GM19452 (cell line): ENCODE results near the gene SYT1.

Experiments used
- ATAC-seq: cut with Tn5 transposase; IDR thresholded peaks from one replicate; pipeline ENCODE4 v1.9.1; 2021; ENCODE audit not compliant: unreplicated experiment

Gene SYT1

DNA sequence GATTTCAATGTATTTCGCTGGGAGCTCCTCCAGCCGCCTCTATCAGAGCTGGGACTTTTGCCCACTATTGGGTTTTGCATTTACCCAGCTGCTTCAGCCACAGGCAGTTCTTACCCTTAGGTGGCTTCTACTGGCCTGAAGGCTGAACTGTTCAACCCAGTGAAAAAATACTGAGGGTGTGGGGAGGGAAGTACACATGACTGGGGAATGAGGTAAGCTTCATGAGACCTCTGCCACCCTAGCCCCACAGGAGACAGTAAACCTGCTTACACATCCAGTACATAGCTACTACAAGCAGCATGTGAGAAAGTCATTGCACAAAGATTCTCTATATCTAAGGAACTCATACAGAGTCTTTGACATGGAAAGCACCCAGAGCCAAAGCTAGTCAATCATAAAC, 411.1 kb downstream of the SYT1 start:
- ATAC-seq = no peak

DNA sequence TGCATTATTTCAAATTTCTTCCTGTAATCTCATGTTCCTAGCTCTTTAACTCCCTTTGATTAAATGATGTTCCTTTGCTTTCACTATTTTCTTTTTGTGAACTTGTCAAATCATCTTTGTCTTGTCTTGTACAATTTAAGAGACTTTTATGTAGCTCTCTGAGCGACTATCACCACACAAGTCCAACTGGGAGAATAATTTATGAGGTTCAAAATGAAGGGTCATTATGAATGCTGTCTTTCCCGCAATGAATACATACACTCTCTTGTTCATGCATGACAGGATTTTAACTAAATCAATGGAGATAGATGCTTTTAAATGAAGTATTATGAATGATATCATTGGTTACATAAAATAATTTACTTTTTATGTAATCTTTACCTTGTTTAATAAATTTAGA, 418.8 kb downstream of the SYT1 start:
- no peak for ATAC-seq

DNA sequence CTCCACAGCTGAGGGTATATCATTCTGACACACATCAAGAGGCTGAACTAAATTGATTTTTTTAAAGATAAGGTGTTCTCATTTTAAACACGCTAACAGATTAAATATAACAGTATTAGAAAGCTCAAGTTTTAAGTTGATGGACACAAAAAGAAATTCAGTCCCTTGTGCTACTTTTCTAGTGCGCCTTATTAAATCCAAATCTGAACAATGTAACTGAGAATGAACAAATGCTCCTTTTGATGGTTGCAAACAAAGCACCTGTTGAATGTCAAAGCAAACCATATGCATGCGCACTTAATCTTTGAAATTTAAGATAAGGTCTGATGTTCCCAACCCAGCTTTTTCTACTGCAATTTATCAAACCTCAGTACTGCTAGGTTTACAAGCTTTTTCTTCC, 424.3 kb downstream of the SYT1 start:
- ATAC-seq = no peak

DNA sequence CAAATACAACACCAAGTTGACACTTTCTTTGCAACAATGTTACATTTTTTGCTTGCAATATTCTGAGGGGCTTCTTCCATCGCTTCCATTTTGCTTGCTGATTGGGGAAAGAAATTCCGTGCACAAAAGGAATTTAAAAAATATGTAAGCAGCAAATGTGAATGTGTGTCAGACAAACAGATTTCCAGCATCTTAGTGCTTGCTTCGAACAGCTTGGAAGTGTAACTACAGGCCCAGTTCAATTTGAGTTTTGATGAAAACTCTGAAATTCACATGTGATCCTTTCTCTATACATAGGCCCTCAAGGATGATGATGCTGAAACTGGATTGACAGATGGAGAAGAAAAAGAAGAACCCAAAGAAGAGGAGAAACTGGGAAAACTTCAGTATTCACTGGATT, 427.1 kb downstream of the SYT1 start:
- no peak for ATAC-seq

DNA sequence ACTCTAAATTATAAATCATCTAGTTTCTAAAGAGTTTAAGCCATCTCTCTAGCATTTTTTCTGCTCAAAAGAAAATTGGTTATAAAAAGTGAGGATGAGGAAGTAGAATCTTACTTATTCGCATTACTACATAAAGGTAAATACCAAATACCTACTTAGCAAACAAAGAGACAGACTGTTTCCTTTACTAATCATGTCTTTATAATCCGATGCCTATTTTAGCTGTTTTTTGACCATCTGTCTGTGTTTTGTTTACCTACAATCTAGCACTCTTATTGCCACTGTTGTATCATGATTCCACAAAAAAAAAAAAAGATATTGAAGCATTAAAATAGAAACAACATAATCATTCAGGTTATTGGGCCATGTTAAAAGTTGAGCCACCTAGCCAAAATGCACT, 430.0 kb downstream of the SYT1 start:
- ATAC-seq = no peak

DNA sequence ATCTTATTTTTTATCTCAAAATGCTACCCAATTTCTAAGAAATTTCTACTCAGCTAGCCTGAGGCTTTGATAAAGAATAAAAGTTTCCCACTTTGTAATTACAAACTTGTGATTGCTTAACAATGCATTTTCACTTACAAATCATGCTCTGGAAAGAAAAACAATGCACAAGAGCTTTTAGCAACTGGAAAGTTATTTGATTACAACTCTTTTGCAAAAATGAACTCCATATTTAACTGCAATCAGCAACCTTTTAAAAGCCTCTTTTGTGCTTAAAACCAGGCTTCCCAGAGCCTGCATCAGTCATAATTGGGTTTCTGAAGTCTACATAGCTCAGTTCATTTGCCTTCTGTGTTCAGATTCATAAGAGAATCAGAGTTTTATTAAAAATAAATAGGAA, 431.0 kb downstream of the SYT1 start:
- ATAC-seq = no peak

DNA sequence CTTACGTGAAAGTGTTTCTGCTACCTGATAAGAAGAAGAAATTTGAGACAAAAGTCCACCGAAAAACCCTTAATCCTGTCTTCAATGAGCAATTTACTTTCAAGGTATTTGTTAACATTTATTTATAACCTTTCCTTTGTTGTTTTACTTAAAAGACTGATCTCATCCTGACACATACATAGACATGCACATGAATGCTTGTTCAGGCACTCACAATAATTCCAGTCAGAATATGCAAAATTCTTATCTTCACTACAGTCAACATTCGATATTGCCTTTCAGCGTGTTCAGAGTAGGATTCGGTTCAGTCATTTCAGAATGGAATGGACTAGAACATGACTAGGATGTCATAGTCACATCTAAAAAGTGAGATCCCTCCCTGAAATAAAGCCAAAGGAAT, 431.6 kb downstream of the SYT1 start:
- ATAC-seq = no peak

DNA sequence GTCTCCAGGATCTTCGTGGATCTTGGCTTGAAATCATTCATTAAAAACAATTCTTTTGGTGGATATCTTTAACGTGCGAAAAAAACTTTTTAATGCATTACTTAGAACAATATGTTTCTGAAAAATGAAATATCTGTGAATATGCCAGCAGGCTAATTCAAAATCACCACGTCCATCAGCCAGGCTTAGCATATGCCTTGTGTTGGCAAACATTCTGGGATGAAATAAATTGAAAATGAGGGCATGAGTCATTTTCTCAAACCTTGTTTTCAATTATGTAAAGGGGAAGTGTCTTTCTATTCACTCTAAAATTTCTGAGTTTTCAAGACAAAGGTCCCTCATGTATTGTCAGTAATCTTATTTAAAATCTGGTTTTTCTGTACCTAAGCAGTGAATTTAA, 432.3 kb downstream of the SYT1 start:
- ATAC-seq = no peak

DNA sequence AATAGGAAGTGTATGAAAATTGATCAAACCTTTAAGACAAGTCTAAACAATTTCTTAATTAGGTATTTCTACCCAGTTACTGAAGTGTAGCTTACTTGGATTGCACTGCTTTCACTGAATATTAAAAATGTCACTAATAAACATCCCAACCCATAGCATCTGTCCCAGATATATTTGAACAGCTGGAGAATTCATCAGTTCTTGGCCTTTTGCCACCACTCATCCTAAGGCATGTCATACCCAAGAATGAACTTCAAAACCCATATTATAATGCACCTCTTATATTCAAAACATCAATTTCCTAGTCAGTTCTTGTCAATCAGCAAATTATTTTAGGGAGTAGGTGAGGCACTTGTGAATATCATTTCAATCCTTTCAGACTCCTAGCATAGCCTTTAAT, 433.9 kb downstream of the SYT1 start:
- no peak for ATAC-seq

DNA sequence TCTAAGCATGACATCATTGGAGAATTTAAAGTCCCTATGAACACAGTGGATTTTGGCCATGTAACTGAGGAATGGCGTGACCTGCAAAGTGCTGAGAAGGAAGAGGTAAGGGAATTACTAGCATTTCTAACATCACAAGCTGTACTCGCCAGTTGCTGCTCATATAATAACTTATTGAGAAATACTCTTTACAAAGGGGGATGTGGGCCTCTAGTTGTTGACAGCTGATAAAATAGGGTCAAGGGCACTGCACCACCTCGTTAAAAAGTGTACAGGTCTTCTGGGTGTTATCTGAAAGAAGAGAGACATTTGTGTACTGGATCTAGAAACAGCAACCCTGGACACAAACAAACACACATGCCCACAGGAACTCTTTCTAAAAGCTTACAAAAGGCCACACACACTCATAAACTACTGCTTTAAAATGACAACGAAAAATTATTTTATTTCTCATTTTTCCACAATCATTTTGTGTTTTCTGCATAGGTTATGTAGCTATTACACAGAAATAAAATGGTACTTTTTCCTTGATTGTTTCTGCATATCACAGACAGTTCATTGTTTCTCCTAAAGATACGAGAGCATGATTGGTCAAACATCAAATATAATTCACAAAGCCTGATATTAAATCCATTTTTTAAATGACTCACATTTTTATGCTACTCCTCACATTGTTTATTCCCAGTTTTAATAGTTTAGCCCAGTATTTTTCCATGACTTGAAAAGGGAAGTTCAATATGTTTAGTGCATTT, 435.0 kb downstream of the SYT1 start:
- ATAC-seq = no peak

DNA sequence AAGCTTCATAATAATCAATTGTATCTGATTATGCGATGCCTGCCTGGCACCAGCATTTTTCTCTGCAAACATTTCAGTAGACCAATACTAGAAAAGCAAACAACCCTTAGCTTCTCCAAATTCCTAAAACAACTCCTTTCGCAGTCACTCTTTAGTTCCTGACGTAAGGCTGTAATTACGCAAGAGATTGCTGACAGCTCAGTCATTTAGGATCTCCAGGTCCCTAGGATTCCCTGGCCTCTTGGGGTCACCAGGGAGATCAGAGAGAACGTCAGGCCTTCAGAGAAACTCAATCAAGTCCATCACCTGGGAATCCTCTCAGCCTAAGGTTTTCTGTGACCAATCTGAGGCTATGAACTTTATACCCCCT, 435.6 kb downstream of the SYT1 start:
- no peak for ATAC-seq

DNA sequence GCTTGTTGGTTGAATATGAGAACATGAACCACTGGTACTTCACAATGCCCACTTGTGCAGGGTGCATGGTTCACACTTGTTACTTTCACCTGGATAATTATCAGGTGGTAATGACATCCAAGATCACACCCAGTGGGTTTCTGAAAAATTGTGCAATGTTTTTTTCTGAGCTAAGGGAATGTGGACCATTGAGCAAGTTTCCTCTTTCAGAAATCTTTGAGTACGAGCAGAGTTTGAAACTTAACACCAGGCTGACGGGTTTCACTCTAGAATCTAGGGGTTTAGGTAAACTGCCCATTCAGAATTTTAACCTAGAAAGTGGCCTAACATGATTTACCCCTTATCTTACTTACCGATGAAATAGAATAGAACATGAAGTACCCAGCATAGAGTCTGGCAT, 436.6 kb downstream of the SYT1 start:
- ATAC-seq = no peak

DNA sequence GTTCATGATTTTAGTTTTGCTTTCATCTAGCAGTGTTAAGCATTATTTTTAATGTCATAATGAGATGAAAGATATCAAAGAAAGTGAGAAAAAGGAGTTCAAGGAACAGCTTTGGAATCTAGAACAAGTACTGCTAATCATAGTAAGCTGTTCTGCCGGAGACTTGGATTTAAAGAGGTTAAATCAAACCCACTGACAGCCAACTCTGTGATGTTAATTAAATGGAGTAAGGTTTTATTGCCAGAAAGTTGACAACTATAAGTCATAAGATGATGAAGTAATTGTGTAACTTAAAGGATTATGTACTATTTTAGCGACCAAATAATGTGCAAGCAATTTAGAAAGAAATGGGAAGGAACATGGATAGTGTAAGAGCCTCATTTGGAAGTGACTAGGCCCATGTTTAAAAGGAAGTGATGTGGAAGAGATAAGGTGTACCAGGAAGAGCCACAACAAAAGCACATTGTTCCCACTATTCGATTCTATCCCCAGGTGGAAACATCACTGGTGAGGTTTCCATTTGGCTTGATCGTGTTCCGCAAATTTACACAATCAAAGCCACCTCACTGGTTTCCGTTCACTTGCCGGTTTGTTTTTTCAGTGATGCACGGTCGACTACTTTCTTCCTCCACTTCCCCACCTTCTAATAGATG, 437.7 kb downstream of the SYT1 start:
- ATAC-seq = no peak

DNA sequence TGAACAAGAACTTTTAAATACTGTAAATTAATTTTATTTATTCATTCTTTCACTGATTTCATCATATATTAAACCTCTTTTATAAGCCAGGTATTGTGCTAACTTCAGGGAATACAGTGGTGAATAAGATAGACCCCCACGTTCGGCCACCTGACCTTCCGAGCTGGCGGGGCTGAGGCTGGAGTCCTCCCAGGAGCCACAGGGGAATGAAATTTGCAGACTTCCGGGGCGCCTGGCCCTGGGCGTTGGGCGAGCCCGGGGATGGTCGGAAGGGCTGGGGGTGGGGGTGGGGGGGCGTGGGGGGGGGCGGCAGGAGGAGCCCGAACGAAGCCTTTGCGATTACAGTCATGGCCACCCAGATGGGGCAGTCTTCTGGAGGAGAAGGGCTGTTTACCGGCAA, 442.8 kb downstream of the SYT1 start:
- ATAC-seq = no peak

DNA sequence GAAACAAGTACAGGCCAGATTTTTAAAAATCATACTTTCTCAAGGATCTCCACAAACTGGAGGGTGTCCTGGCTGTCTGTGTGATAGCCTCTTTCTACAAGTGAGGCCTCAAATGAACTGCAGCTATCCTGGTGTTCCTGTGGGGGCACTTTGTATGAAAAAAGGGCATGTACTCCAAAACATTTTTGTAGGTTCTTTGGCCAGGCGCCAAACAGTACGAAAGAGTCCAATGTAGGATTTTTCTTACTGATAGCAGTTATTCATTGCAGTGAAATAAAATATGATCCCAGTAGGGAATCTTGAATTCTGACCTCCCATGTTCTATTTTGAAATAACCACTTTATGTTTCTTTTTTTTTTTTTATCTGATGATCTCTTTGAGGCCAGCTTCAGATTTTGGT, 444.5 kb downstream of the SYT1 start:
- no peak for ATAC-seq

DNA sequence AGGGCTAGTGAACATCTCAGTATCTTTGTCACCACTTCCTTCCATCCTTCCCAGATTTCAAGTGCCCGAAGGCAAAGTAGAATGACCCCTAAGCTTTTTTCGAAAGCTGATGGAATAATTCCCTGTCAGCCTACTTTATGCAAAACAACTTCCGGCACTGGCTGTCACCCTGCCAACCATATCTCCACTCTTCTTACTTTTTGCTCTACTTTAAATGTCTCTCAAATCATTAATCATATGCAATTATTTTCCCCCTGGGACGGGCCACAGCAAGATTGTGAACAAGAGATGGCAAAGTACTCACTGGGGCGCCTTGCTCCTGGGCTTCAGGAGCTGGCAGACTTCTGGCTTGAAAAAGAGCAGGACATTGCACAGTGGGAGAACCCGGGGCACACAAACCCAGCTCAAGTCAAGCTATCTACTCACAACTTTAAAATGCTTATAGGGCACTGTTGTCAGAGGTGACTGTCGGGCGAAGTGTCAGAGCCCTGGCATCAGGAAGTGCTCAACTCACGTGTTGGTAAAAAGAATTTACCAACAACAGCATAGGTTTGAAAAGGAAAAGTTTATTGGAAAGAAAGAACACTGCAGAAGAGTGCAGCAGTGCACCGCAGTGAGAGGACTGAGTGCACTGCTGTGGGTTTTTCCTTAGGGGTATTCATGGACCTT, 452.7 kb downstream of the SYT1 start:
- no peak for ATAC-seq

DNA sequence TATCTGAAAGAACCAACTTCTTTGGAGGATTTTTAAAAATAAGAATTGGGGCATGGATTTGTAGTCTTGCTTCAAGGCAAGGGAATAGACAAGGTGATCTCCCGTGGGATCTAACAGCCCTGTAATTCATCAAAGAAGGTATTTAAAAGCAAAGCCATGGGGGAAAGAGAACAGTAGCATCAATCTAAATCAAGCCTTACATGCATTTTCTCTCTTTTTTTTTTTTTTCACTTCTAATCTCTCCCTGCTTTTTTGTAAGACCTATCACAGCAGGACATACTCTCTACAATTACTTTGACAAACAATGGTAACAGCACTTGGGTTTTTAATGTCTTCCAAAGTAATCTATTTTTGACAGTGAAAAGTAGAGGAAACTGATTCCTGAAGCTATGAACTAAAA, 458.3 kb downstream of the SYT1 start:
- no peak for ATAC-seq

DNA sequence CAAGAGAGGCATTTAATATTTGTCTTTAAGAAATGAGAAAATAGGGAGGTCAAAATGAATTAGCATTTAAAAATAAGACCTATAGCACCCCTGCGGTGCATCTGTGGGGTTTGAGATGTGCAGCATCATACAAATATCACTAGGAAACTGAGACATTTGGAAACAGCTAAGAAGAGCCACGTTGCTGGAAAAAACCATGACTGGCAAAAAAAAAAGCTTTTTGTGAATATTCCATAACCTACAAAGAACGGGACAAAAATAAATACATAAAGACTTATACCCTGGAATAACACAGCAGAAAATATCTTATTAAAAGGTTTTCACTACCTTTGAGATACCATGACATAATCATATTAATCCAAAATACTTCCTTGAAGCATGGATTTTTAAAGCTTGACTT, 460.0 kb downstream of the SYT1 start:
- no peak for ATAC-seq

DNA sequence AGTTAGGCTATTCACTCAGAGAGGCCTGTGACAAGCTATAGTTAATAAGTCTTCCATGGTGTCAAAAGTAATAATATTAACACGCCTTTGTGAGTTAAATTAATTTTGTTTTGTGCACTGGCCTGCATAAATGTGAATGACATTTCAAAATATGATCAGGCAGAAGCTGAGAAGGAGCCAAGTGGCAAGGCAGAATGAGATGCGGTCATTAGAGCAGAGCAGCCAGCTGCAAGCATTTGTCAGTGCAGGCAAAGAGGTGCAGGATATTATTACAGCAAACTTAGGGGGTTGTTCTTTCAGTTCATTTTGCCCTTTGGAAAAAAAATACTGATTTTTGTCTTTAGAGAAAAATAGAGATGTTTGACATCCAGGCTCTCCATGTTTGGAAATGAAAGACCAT, 461.6 kb downstream of the SYT1 start:
- ATAC-seq = no peak

DNA sequence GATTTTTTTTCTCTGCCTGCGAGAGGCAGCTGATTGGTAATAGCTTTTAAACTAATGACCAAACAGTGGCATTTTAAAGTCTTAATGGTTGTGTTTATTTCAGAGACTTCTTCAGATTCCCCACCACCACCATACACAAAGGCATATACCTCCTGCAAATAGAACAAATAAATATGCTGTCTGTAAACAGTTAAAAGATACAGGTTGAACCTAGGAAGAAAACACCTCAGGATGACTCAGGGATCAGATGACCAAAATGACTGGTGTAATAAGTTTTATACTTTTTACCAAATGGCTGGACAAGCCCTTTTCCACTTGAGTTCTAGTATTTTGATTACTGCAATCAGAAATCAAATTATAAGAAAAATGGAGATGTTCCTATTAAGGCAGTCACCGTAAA, 462.1 kb downstream of the SYT1 start:
- ATAC-seq = no peak

DNA sequence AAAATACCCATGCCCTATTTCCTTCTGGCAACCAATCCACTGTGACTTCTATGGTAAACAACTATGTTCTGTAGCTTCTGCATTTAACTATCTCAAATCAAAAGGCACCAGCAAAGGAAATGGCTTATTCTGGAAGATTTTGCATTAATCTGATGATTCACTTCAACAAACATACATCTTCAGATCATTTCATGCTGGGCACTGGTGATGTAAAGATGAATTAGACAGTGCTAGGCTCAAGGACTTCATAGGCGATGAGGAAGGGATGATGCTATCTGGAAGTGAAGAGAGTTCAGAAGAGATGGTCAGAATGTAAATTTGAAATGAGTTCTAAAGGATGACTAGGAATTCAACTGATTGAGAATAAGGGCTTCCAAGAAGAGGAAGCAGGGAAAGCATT, 462.9 kb downstream of the SYT1 start:
- no peak for ATAC-seq

DNA sequence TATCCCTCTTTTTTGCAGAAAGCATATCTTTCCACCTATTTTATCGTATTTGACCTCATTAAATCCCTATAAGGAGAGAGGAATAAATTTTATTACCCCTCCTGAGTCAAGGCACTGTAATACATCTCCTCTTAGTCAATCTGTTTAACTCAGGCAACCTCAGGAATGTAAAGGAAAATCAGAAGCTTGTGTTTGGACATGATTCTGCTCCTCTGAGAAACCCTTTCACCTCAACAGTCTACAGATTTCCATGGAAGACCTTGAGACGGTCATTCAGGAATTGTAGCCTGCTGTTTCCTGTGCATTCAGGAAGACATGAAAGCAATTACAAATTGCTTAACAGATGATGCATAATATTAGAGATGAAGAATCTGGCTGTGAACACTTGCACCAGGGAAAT, 465.4 kb downstream of the SYT1 start:
- no peak for ATAC-seq

DNA sequence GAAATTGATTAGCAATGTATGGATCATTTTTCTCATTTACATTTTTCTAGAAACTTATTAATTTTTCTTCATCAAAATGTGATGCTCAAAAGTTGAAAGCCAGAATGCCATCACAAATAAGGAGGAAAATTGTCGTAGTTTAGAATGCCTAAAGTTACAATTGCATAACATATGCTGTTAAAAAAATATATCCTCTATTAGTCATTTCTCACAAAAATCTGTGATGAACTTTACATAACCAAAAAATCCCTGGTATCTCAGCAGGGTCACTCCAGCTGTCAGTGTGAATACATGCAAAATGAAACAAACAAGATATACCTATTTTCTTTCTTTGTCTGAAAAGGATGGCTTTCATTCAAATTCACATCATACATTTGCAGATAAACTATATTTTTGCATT, 467.3 kb downstream of the SYT1 start:
- ATAC-seq = no peak
